Loucy (cell line): ENCODE data around the gene SH3PXD2B.

ENCODE experiments used
- EZH2phosphoT487 ChIP-seq: fragments of 200-600 bp; IDR thresholded peaks from 2 replicates; pipeline ENCODE4 v1.6.1; 2018; ENCODE audit warnings: antibody characterized with exemption, mild to moderate bottlenecking, moderate library complexity, borderline replicate concordance
- TF ChIP-seq, protein P1 (sequence below): fragments of 200-600 bp; sonication (generic); conservative IDR thresholded peaks from 2 replicates; pipeline ENCODE4 v1.5.1; 2014; ENCODE audit warnings: mild to moderate bottlenecking, antibody characterized with exemption, low read length

DNA sequence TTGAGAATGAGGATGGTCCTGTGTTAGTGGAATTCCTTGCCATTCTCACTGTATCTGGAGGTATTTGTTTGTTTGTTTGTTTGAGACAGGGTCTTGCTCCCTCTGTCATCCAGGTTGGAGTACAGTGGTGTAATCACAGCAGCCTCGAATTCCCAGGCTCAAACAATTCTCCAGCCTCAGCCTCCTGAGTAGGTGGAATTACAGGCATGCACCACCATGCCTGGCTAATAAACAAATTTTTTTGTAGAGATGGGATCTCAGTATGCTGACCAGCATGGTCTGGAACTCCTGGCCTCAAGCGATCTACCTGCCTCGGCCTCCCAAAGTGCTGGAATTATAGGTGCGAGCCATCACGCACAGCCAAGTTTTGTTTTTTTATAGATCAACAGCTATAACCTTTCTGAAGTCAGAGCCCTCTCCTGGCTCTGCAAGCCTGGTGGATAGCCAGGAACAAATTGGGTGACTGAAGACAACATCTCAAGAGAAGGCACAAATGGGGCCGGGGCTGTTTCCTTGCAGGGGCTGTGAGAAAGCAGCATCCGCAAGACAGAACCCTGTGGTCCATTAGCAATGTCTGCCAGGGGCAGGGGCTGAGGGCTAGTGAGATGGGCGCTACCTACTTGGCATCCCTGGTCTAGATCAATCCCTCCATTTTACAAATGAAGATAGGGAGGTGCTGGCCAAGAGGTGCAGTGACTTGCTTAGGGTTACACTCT is 18.8 kb downstream of the SH3PXD2B start:
- TF ChIP-seq, protein P1, sequence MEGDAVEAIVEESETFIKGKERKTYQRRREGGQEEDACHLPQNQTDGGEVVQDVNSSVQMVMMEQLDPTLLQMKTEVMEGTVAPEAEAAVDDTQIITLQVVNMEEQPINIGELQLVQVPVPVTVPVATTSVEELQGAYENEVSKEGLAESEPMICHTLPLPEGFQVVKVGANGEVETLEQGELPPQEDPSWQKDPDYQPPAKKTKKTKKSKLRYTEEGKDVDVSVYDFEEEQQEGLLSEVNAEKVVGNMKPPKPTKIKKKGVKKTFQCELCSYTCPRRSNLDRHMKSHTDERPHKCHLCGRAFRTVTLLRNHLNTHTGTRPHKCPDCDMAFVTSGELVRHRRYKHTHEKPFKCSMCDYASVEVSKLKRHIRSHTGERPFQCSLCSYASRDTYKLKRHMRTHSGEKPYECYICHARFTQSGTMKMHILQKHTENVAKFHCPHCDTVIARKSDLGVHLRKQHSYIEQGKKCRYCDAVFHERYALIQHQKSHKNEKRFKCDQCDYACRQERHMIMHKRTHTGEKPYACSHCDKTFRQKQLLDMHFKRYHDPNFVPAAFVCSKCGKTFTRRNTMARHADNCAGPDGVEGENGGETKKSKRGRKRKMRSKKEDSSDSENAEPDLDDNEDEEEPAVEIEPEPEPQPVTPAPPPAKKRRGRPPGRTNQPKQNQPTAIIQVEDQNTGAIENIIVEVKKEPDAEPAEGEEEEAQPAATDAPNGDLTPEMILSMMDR: no peak
- no peak for TF ChIP-seq EZH2phosphoT487
